ENCODE results near the gene SH3PXD2B.

- TF ChIP-seq CTCF (IDR thresholded peaks at IDR 0.05) (no peak), POLR2AphosphoS5 (IDR thresholded peaks at IDR 0.05; ENCODE audit: insufficient read depth in 1 of 2, low read depth in 1 of 2) (no peak)
Measured at GRCh38 chr5:172413601-172414171, 40.6 kb downstream of the SH3PXD2B start.

All from vagina (tissue), 2 donors.